Epithelial cell of proximal tubule (primary cell): ENCODE data around the gene PABPC5. TPM values are rescaled to one million over a fixed set of nuclear protein-coding genes. Genes with fewer than 3 reads are reported as not detected.
A peak's percentile ranks its signal among the peaks of the same experiment; 100 is the strongest.

Experiments used
- DNase-seq: peaks from one replicate; pipeline ENCODE4 v3.0.0-alpha.2; 2011; ENCODE audit warnings: low read depth
- H3K4me3 ChIP-seq: 2 replicates; pipeline ENCODE4 v1.5.1; 2011; ENCODE audit warnings: low read depth, mild to moderate bottlenecking, low read length
- total RNA-seq: library from RNA; depleted of rRNA; stranded (reverse); fragments of >200 nt; gene quantifications from 2 replicates; pipeline ENCODE4 v1.2.3, GENCODE V29; 2015
- TF ChIP-seq, protein P1 (sequence below): conservative IDR thresholded peaks from 2 replicates; pipeline ENCODE4 v1.5.1; 2012; ENCODE audit warnings: low read depth, mild to moderate bottlenecking, low read length

The PABPC5 gene
- 1.3 and 2.0 TPM in 2 replicates for total RNA-seq

DNA sequence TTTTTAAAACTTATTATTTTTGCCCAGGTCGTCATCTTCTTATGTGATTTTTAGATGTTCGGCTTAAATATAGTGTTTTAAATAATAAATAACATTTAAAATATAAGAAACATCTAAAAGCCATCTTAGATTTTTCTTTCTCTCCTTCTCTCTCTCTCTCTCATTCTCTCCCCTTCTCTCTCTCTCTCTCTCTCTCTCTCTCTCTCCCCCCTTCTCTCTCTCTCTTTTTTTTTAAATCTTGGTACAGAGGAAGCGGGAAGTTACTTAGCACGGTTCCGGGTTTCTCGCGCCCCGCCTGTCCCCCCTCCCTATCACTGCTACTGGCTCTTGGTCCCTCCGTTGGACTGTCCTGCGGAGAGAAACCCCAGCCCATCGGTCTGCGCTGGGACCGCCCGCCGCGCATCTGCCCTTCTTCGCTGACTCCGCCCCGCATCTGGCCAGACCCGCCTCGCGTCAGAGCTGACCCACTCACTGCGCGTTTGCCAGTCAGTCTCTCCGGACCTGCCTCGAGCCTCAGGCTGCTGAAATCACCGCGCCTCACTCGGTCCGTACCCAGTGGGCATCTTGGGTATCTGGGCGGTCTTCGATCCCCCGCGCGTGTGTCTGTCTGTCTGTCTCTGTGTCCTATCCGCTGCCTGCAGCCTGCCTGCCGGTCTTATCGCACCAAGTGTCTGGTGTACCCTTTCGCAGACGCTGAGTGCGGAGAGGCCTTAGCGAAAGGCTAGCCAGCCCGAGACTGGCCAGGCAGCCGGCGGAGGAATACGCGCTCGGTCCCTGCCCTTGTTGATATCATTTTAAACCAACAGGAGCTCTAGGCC, at the start of gene PABPC5:
Gene PABPC5 (plus strand): TSS at position 489 of the 818 bp plus-strand sequence. CDS start 739 bp downstream, outside the sequence.
- no peak for DNase-seq
- peak within 1 kb of the TSS; percentile 51 for H3K4me3 ChIP-seq
- TF ChIP-seq, protein P1, sequence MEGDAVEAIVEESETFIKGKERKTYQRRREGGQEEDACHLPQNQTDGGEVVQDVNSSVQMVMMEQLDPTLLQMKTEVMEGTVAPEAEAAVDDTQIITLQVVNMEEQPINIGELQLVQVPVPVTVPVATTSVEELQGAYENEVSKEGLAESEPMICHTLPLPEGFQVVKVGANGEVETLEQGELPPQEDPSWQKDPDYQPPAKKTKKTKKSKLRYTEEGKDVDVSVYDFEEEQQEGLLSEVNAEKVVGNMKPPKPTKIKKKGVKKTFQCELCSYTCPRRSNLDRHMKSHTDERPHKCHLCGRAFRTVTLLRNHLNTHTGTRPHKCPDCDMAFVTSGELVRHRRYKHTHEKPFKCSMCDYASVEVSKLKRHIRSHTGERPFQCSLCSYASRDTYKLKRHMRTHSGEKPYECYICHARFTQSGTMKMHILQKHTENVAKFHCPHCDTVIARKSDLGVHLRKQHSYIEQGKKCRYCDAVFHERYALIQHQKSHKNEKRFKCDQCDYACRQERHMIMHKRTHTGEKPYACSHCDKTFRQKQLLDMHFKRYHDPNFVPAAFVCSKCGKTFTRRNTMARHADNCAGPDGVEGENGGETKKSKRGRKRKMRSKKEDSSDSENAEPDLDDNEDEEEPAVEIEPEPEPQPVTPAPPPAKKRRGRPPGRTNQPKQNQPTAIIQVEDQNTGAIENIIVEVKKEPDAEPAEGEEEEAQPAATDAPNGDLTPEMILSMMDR: no peak

DNA sequence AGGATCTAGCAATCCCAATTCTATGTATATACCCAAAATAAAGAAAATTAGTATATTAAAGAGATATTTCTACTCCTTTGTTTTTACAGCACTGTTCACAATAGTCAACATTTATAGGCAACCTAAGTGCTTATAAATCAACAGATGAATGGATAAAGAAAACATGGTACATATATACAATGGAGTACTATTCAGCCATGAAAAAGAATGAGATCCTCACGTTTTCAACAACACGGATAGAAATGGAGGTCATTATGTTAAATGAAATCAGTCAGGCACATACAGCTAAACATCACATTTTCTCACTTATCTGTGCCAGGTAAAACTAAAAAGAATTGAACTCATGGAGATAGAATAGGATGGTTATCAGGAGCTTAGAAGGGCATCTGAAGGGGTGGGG, 45.6 kb upstream of the PABPC5 start:
- TF ChIP-seq, protein P1: no peak
- H3K4me3 ChIP-seq: no peak overlapping the region
- DNase-seq: no peak

DNA sequence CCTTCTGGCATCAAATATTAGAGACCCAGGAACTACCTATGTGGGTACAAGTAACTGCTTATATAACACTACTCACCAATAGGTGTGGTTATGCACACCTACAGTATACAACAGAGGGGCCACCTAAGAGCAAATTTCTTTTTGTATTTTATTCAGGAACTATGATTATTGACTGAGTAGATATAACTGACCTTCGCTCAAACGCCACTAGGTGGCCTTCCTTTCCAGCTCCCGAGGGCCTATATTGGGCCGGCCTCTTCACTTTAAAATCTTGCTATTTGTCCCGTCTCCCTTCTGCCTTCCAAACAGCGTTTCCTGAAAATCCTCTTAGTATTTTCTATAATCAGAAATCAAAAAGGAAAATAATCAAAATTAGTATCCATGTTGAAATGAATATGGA, 19.9 kb upstream of the PABPC5 start:
- H3K4me3 ChIP-seq: no peak overlapping the region
- no peak for DNase-seq
- TF ChIP-seq, protein P1: peak; percentile 24

DNA sequence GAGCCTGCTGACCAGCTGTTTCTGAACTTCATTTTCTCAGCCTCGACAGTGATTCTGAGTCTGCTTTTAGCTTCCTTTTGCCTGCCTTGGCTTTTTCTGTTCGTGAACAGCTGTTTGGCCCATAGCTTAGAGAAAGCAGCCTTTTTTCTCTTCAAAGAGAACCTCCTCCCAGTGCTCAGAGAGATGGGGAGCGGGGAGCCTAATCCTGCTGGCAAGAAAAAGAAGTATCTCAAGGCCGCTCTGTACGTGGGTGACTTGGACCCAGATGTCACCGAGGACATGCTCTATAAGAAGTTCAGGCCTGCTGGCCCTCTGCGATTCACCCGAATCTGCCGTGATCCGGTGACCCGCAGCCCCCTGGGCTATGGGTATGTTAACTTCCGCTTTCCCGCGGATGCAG, 756 bp downstream of the PABPC5 start:
- TF ChIP-seq, protein P1: no peak
- peak overlapping the region; percentile 51 for H3K4me3 ChIP-seq
- no peak for DNase-seq
